Measurements from ENCODE around the gene PRIM2.

DNA sequence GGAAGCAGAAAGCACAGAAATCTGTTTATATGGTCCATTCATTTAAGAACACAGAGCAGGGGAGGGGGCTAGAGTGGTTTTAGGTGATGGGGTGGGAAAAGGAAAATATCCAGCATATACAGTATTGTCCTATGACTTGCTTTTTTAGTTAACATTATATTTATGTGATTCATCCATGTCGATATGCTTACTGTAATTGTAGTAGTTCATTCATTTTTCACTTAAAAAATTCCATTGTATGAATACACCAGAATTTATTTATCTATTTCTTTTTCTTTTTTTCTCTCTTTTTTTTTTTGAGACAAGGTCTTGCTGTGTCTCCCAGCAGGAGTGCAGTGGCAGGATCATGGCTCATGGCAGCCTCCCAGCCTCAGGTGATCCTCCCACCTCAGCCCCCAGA, 9.6 kb upstream of the PRIM2 start:
- TF ChIP-seq, protein P1, sequence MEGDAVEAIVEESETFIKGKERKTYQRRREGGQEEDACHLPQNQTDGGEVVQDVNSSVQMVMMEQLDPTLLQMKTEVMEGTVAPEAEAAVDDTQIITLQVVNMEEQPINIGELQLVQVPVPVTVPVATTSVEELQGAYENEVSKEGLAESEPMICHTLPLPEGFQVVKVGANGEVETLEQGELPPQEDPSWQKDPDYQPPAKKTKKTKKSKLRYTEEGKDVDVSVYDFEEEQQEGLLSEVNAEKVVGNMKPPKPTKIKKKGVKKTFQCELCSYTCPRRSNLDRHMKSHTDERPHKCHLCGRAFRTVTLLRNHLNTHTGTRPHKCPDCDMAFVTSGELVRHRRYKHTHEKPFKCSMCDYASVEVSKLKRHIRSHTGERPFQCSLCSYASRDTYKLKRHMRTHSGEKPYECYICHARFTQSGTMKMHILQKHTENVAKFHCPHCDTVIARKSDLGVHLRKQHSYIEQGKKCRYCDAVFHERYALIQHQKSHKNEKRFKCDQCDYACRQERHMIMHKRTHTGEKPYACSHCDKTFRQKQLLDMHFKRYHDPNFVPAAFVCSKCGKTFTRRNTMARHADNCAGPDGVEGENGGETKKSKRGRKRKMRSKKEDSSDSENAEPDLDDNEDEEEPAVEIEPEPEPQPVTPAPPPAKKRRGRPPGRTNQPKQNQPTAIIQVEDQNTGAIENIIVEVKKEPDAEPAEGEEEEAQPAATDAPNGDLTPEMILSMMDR (IDR thresholded peaks at IDR 0.05 in 2 of 3, conservative IDR thresholded peaks at IDR 0.05 in 1 of 3; ENCODE audit: control insufficient read depth in 2 of 3, extremely low read depth in 1 of 3, insufficient read depth in 1 of 3, low read depth in 3 of 3, low read length in 3 of 3) = no peak
- TF ChIP-seq EZH2 (IDR thresholded peaks at IDR 0.05; ENCODE audit: borderline replicate concordance, control insufficient read depth, low read depth, low read length) (no peak), SMC3 (IDR thresholded peaks at IDR 0.05; ENCODE audit: borderline replicate concordance, low read length) (no peak), POLR2AphosphoS5 (IDR thresholded peaks at IDR 0.05; ENCODE audit: low read length) (no peak), DPF2 (IDR thresholded peaks at IDR 0.05) (no peak), ESRRA (IDR thresholded peaks at IDR 0.05; ENCODE audit: low read length) (no peak), MYC (IDR thresholded peaks at IDR 0.05; ENCODE audit: insufficient read depth, insufficient read length, insufficient replicate concordance, low read length, severe bottlenecking) (no peak), POLR2A (IDR thresholded peaks at IDR 0.05; ENCODE audit: low read depth, low read length) (no peak), ZNF24 (IDR thresholded peaks at IDR 0.05) (no peak), MXI1 (IDR thresholded peaks at IDR 0.05; ENCODE audit: low read depth, low read length) (no peak)
